Calu3 (cell line): ENCODE measurements around the gene ASXL1. TPM values are rescaled to one million over a fixed set of nuclear protein-coding genes. Genes with fewer than 3 reads are reported as not detected.

Experiments
- BruUV-seq: library from RNA; stranded (reverse); fragments of 400-500 nt; replicated peaks from 2 replicates; lab custom pipeline; 2021; lab: Mats Ljungman, UMichigan
- CTCF ChIA-PET: fragments of 300-600 bp; sonication (Branson Sonifier 250); formaldehyde crosslinking; loops from one replicate; lab custom pipeline; 2022; ENCODE audit warnings: antibody characterized with exemption; lab: Charles Lee
- DNase-seq: peaks from one replicate; pipeline ENCODE4 v3.0.0; 2022
- H3K27ac Mint-ChIP-seq: one replicate; pipeline ENCODE4 v1.8.0; 2022; ENCODE audit warnings: mixed read lengths; ENCODE audit not compliant: unreplicated experiment
- H3K27me3 Mint-ChIP-seq: one replicate; pipeline ENCODE4 v1.8.0; 2022; ENCODE audit warnings: mixed read lengths; ENCODE audit not compliant: unreplicated experiment
- H3K36me3 Mint-ChIP-seq: one replicate; pipeline ENCODE4 v1.8.0; 2022; ENCODE audit warnings: mild to moderate bottlenecking, moderate library complexity, mixed read lengths; ENCODE audit not compliant: insufficient read depth, unreplicated experiment
- H3K4me1 Mint-ChIP-seq: one replicate; pipeline ENCODE4 v1.8.0; 2022; ENCODE audit warnings: mild to moderate bottlenecking, low read depth, mixed read lengths; ENCODE audit not compliant: unreplicated experiment
- H3K4me3 Mint-ChIP-seq: one replicate; pipeline ENCODE4 v1.8.0; 2022; ENCODE audit warnings: mild to moderate bottlenecking, low read depth, moderate library complexity, mixed read lengths; ENCODE audit not compliant: unreplicated experiment
- H3K9me3 Mint-ChIP-seq: one replicate; pipeline ENCODE4 v1.8.0; 2022; ENCODE audit warnings: low read depth, mixed read lengths; ENCODE audit not compliant: unreplicated experiment
- CTCF ChIP-seq: fragments of 200-600 bp; IDR thresholded peaks from one replicate; pipeline ENCODE4 v1.8.0; 2022; ENCODE audit warnings: antibody characterized with exemption; ENCODE audit not compliant: unreplicated experiment
- intact Hi-C: fragments of 100-400 bp; cut with micrococcal nuclease; formaldehyde crosslinking; loops from one replicate; pipeline ENCODE4 v1.10.0; 2022; ENCODE audit not compliant: unreplicated experiment
- total RNA-seq: library from RNA; stranded (reverse); gene quantifications from 2 replicates; pipeline ENCODE4 v1.2.3, GENCODE V29; 2022

ASXL1 gene
- total RNA-seq, 1 experiment from 2014 or later, result 120 TPM

DNA sequence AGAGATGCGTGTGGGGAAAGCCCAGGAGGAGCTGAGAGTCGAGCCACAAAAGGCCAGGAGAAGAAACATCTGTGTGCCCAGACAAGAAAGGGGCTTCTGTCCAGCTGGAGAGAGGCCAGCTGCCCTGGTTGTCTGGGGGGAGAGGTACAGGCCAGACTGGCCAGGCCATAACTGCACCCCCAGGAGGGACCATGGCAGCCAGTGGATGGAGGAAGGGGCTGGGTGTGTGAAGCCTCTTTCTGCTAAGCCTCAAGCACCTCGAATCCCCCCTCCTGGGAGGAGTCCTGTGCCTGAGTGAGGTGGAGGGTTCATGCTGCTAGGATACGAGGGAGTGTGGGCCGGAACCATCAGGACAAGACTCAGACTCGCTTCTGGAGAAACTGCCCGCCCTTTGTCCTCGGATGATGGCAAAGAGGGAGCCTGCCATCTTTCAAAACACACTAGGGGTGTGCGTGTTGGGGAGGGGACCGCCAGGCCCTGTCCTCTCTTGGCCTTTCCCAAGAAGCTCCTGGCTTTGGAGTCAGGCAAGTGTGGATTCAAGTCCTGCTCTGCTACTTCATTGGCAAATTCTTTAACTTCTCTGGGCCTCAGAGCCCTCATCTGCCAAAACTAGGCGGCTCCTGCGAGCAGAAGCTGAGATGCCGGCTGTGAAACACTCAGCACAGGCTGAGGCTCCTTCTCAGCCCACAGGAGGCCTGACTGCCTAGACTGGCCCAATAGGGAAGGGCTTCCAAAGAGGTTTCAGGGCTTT, 90.3 kb downstream of the ASXL1 start:
- CTCF ChIA-PET, result no interaction called here
- TF ChIP-seq CTCF, result no peak
- H3K9me3 Mint-ChIP-seq, result no peaks in the 10 kb centered on the region
- intact Hi-C loops, result no loop called here
- no TSS peak for BruUV-seq
- H3K4me3 Mint-ChIP-seq, result no peak overlapping the region
- DNase-seq, result no peak
- H3K27me3 Mint-ChIP-seq, result no peaks in the 10 kb centered on the region
- H3K4me1 Mint-ChIP-seq, result no peaks in the 10 kb centered on the region
- peaks cover 82% of the 10 kb centered on the region for H3K36me3 Mint-ChIP-seq
- peak overlapping the region; percentile 53 for H3K27ac Mint-ChIP-seq

GRCh38 chr20:32449057-32449889, 91.1 kb downstream of the ASXL1 start:
- Mint-ChIP-seq H3K27ac (peak overlapping the region; percentile 33), H3K4me3 (no peak overlapping the region), H3K36me3 (peaks cover 83% of the 10 kb centered on the region), H3K4me1 (no peaks in the 10 kb centered on the region), H3K27me3 (no peaks in the 10 kb centered on the region), H3K9me3 (no peaks in the 10 kb centered on the region)
- CTCF ChIA-PET, result interaction anchor here (0.6 kb wide), 1 partner anchor 423 kb away, joined by 3 read pairs; no protein-coding TSS in a partner anchor
- intact Hi-C loops, result no loop called here
- BruUV-seq, result no TSS peak
- no peak for DNase-seq
- TF ChIP-seq CTCF, result no peak

- no peak for DNase-seq
- H3K4me3 Mint-ChIP-seq, result no peak overlapping the region
- no peaks in the 10 kb centered on the region for H3K4me1 Mint-ChIP-seq
- peaks cover 80% of the 10 kb centered on the region for H3K36me3 Mint-ChIP-seq
- CTCF ChIA-PET, result interaction anchor here (0.6 kb wide), 1 partner anchor 423 kb away, joined by 3 read pairs; no protein-coding TSS in a partner anchor
- no peaks in the 10 kb centered on the region for H3K9me3 Mint-ChIP-seq
- intact Hi-C loops, result no loop called here
- no peak overlapping the region for H3K27ac Mint-ChIP-seq
- no peak for TF ChIP-seq CTCF
- BruUV-seq, result no TSS peak
- no peaks in the 10 kb centered on the region for H3K27me3 Mint-ChIP-seq
Measured at GRCh38 chr20:32449890-32450401, 91.8 kb downstream of the ASXL1 start.

DNA sequence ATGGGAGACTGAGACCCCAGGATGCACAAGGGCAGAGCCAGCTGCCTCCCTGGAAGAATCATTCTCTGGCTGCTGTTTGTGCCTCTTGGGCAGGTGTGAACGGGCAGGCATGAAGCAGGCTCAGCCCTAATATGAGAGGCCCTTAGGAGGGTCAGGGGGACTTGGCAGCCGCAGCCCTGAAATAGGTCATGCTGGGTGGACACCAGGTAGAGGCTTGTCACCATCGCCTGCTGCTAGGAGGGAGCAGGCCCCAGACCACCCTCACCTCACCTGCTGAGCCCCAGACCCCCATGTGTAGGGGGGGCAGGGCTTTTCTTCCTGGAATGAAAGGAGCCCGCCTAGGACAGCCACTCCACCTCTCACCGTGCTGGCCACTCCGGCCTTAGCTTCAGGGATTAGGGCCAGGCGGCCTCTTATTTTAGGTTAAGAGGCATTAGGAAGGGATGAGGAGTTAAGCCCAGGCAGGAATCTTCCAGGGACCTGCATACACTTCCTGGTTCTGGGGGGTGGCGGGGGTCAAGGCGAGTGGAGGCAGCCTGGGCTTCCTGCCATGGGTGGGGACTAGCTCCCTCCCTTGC, 92.4 kb downstream of the ASXL1 start:
- CTCF ChIA-PET, result interaction anchor here (1.6 kb wide), 1 partner anchor 34 kb away, joined by 7 read pairs; no protein-coding TSS in a partner anchor
- intact Hi-C loops, result no loop called here
- Mint-ChIP-seq H3K4me1 (no peaks in the 10 kb centered on the region), H3K4me3 (no peak overlapping the region), H3K36me3 (peaks cover 79% of the 10 kb centered on the region), H3K9me3 (no peaks in the 10 kb centered on the region), H3K27ac (no peak overlapping the region), H3K27me3 (no peaks in the 10 kb centered on the region)
- DNase-seq, result no peak
- TF ChIP-seq CTCF, result no peak
- BruUV-seq, result no TSS peak
